Adrenal gland (tissue), 12 donors: ENCODE results near the gene ACCS. TPM values are rescaled to one million over a fixed set of nuclear protein-coding genes. Genes with fewer than 3 reads are reported as not detected.

Experiments used
- DNase-seq, 7 donors: peaks; one replicate each; pipeline ENCODE4 v3.0.0-alpha.2; 2019 to 2020
- H3K27ac ChIP-seq, 5 donors: fragments of 200-600 bp; sonication (generic) in 4 of 5; 1 replicate in 3 of 5; 2 replicates in 2 of 5; pipeline versions ENCODE4 v1.5.1 to v1.8.0; 2016 to 2020; ENCODE audit warnings: mild to moderate bottlenecking in 1 of 5
- H3K27me3 ChIP-seq: fragments of 200-600 bp; 2 replicates; pipeline ENCODE4 v1.8.0; 2021
- H3K36me3 ChIP-seq, 2 donors: fragments of 200-600 bp; replicated peaks in 1 of 2; 1 replicate in 1 of 2; 2 replicates in 1 of 2; pipeline versions ENCODE4 v1.5.1 to v1.8.0; 2018 to 2022
- H3K4me1 ChIP-seq, 2 donors: fragments of 200-600 bp; replicated peaks in 1 of 2; 1 replicate in 1 of 2; 2 replicates in 1 of 2; pipeline versions ENCODE4 v1.5.1 to v1.8.0; 2018 to 2021
- H3K4me3 ChIP-seq, 4 donors: fragments of 200-600 bp; sonication (generic) in 3 of 4; one replicate each; pipeline ENCODE4 v1.5.1; 2016 to 2018
- H3K9me3 ChIP-seq, 3 donors: fragments of 200-600 bp; sonication (generic) in 1 of 3; replicated peaks in 1 of 3; 1 replicate in 2 of 3; 2 replicates in 1 of 3; pipeline versions ENCODE4 v1.5.1 to v1.8.0; 2016 to 2021
- CTCF ChIP-seq, 6 experiments: fragments of 450-650 bp in 4 of 6; fragments of 200-600 bp in 2 of 6; sonication (generic) in 1 of 6; IDR thresholded peaks; 1 replicate in 5 of 6; 2 replicates in 1 of 6; pipeline versions ENCODE4 v1.5.1 to v1.8.0; 2016 to 2021; ENCODE audit warnings: antibody characterized with exemption in 6 of 6, mild to moderate bottlenecking in 2 of 6, moderate library complexity in 1 of 6
- POLR2A ChIP-seq, 2 donors: fragments of 450-650 bp; IDR thresholded peaks; one replicate each; pipeline ENCODE4 v1.6.1; 2017; ENCODE audit warnings: antibody characterized with exemption in 2 of 2, mild to moderate bottlenecking in 2 of 2, moderate library complexity in 1 of 2
- WGBS, 4 donors: extraction: QIAGEN DNeasy Blood & Tissue Kit in 2 of 4; methylation state at CpG; one replicate each; pipeline versions ENCODE4 v1.1.5 to v1.1.7; 2013 to 2017; 5-methylcytosine and 5-hydroxymethylcytosine counted together
- intact Hi-C, 2 donors: fragments of 100-400 bp; cut with DNase I; formaldehyde crosslinking; loops; one replicate each; pipeline versions ENCODE4 v1.14.1 to v1.15.0; 2022 to 2023
- polyA plus RNA-seq, 3 donors: library from polyadenylated mRNA; stranded (reverse); fragments of 200-250 nt in 2 of 3; fragments of 350-450 nt in 1 of 3; fragmentation: Illumina TruSeq in 1 of 3; extraction: RNeasy Lipid Tissue Mini Kit (QIAGEN cat#74804) in 1 of 3; gene quantifications; one replicate each; pipeline ENCODE4 v1.2.3, GENCODE V29; 2013 to 2014
- total RNA-seq, 9 donors: library from RNA; depleted of rRNA in 4 of 9; stranded (reverse); fragments of >200 nt in 4 of 9; fragments of 120-200 nt in 1 of 9; fragmentation: NEBNext Ultra II Directional in 1 of 9; extraction: Animal tissue kit (Norgen Biotek cat#: 25700) in 1 of 9; gene quantifications; one replicate each; pipeline versions ENCODE4 v1.1.0 to v1.2.4, GENCODE V29; 2013 to 2023
- donor health status: healthy with polysubstance abuse.
- donor health status: Bipolar disorder and iron deficiency.
- donor health status: DM: yes; HTN: yes; CAD: no.
- donor health status: DM: no; HTN: no; CAD: no.
- donor health status: DM: no; HTN: no; CAD: no.
- donor health status: DM: yes; HTN: yes; CAD: no.

ACCS gene
- total and polyA plus RNA-seq, 12 donors, result 9.8 to 195 (median 41.4) TPM

- H3K36me3 ChIP-seq, result peaks cover 0 to 70% of the 10 kb centered on the region in 2 donors
- 78 to 95% (median 93%) methylated on average over 8 of the region's 8 CpGs for WGBS, 4 donors
These were observed 6.9 kb downstream of the ACCS start for GRCh38 chr11:44072757-44073658.

GRCh38 chr11:44078794-44079193, 12.7 kb downstream of the ACCS start:
- Histone ChIP-seq H3K9me3 (no peaks in the 10 kb centered on the region), H3K27me3 (no peaks in the 10 kb centered on the region), H3K27ac (no peak overlapping the region), H3K4me3 (no peak overlapping the region), H3K4me1 (no peaks in the 10 kb centered on the region), H3K36me3 (peaks cover 0 to 53% of the 10 kb centered on the region in 2 donors)
- intact Hi-C loops, result no loop called here
- TF ChIP-seq POLR2A (IDR thresholded peaks at IDR 0.05) (no peak), CTCF (IDR thresholded peaks at IDR 0.05) (no peak)
- DNase-seq, result no peak
- WGBS, 4 donors, result 93 to 97% (median 96%) methylated on average over 5 of the region's 5 CpGs

More at GRCh38 chr11:44072757-44073658, 6.9 kb downstream of the ACCS start:
- no peaks in the 10 kb centered on the region for H3K9me3 ChIP-seq
- H3K27me3 ChIP-seq, result no peaks in the 10 kb centered on the region
- TF ChIP-seq POLR2A (IDR thresholded peaks at IDR 0.05), result no peak
- no peak for TF ChIP-seq CTCF (IDR thresholded peaks at IDR 0.05)
- intact Hi-C loops, result no loop called here
- no peak overlapping the region for H3K27ac ChIP-seq
- H3K4me3 ChIP-seq, result no peak overlapping the region
- DNase-seq, result no peak
- H3K4me1 ChIP-seq, result peaks cover 0 to 7% of the 10 kb centered on the region in 2 donors

GRCh38 chr11:44079376-44079775, 13.3 kb downstream of the ACCS start:
- TF ChIP-seq POLR2A (IDR thresholded peaks at IDR 0.05), result no peak
- TF ChIP-seq CTCF (IDR thresholded peaks at IDR 0.05), result no peak
- 90 to 100% (median 95%) methylated on average over 5 to 6 of the region's 6 CpGs for WGBS, 4 donors
- intact Hi-C loops, result no loop called here
- H3K36me3 ChIP-seq, result peaks cover 0 to 53% of the 10 kb centered on the region in 2 donors
- no peak overlapping the region for H3K4me3 ChIP-seq
- H3K27ac ChIP-seq, result no peak overlapping the region
- no peaks in the 10 kb centered on the region for H3K27me3 ChIP-seq
- H3K4me1 ChIP-seq, result no peaks in the 10 kb centered on the region
- DNase-seq, result no peak
- H3K9me3 ChIP-seq, result no peaks in the 10 kb centered on the region

GRCh38 chr11:44080951-44081350, 14.9 kb downstream of the ACCS start:
- peak in 1 of 7 donors; percentile 8 for DNase-seq
- 86 to 96% (median 93%) methylated on average over 5 to 9 of the region's 9 CpGs for WGBS, 4 donors
- Histone ChIP-seq H3K4me3 (no peak overlapping the region), H3K27ac (no peak overlapping the region), H3K27me3 (no peaks in the 10 kb centered on the region), H3K9me3 (no peaks in the 10 kb centered on the region), H3K4me1 (no peaks in the 10 kb centered on the region), H3K36me3 (peaks cover 0 to 41% of the 10 kb centered on the region in 2 donors)
- intact Hi-C loops, result no loop called here
- TF ChIP-seq CTCF (IDR thresholded peaks at IDR 0.05) (no peak), POLR2A (IDR thresholded peaks at IDR 0.05) (no peak)
